Endothelial cell of umbilical vein (primary cell): Measurements from ENCODE around the gene S1PR4. TPM values are rescaled to one million over a fixed set of nuclear protein-coding genes. Genes with fewer than 3 reads are reported as not detected.

Experiments
- BruUV-seq: library from RNA; stranded (reverse); fragments of 400-500 nt; replicated peaks from 2 replicates; lab custom pipeline; 2021; lab: Mats Ljungman, UMichigan
- CTCF ChIA-PET: fragments of 300-600, 350-600 bp; sonication (Branson Sonifier 250); formaldehyde crosslinking; loops from one replicate; lab custom pipeline; 2021; ENCODE audit warnings: antibody characterized with exemption, inconsistent platforms; lab: Charles Lee
- POLR2A ChIA-PET: fragments of 300-600, 350-600 bp; sonication (Branson Sonifier 250); formaldehyde crosslinking; loops from one replicate; lab custom pipeline; 2021; ENCODE audit warnings: antibody characterized with exemption, inconsistent platforms; lab: Charles Lee
- DNase-seq: peaks from one replicate; pipeline ENCODE4 v3.0.0-alpha.2; 2011; ENCODE audit warnings: low read depth, low spot score
- FAIRE-seq: peaks from 2 replicates; lab custom pipeline; 2011; peaks lifted over from hg19 to GRCh38; lab: Jason Lieb, UNC
- H2AFZ ChIP-seq: 2 replicates; pipeline ENCODE4 v1.6.0; 2012; ENCODE audit warnings: low read depth, low read length, control low read depth, inconsistent platforms
- H3K27ac ChIP-seq: 2 replicates; pipeline ENCODE4 v1.5.1; 2011; ENCODE audit warnings: low read depth, mild to moderate bottlenecking, control low read depth, low read length, moderate library complexity; ENCODE audit not compliant: insufficient read depth
- H3K27me3 ChIP-seq, 2 experiments: 2 replicates each; pipeline versions ENCODE4 v1.6.0 to v1.6.1; 2011; ENCODE audit warnings: low read length in 2 of 2, mixed read lengths in 1 of 2; ENCODE audit not compliant: control insufficient read depth in 2 of 2, insufficient read depth in 2 of 2
- H3K36me3 ChIP-seq, 2 experiments: 2 replicates in 1 of 2; 3 replicates in 1 of 2; pipeline ENCODE4 v1.5.1; 2011; ENCODE audit warnings: low read length in 2 of 2, mild to moderate bottlenecking in 1 of 2, moderate library complexity in 1 of 2; ENCODE audit not compliant: control insufficient read depth in 2 of 2, insufficient read depth in 2 of 2; ENCODE audit errors: extremely low read depth in 1 of 2
- H3K4me1 ChIP-seq: 3 replicates; pipeline ENCODE4 v1.5.1; 2011; ENCODE audit warnings: mild to moderate bottlenecking, low read length; ENCODE audit not compliant: control insufficient read depth, insufficient read depth; ENCODE audit errors: extremely low read depth
- H3K4me2 ChIP-seq: 2 replicates; pipeline ENCODE4 v1.6.1; 2011; ENCODE audit warnings: low read length, control low read depth, mixed read lengths; ENCODE audit not compliant: insufficient read depth
- H3K4me3 ChIP-seq, 3 experiments: fragments of 200-600 bp in 1 of 3; sonication (generic), shearing (Covaris generic) in 1 of 3; replicated peaks in 1 of 3; 2 replicates each; pipeline ENCODE4 v1.5.1; 2011 to 2016; ENCODE audit warnings: control low read depth in 3 of 3, low read length in 3 of 3, mild to moderate bottlenecking in 2 of 3, inconsistent platforms in 1 of 3, low read depth in 1 of 3, moderate library complexity in 1 of 3; ENCODE audit not compliant: insufficient read depth in 1 of 3
- H3K79me2 ChIP-seq: 2 replicates; pipeline ENCODE4 v1.6.0; 2012; ENCODE audit warnings: low read length, inconsistent platforms; ENCODE audit not compliant: control insufficient read depth, insufficient read depth
- H3K9ac ChIP-seq: replicated peaks from 2 replicates; pipeline ENCODE3; 2011; ENCODE audit warnings: low read length, control low read depth; ENCODE audit not compliant: insufficient read depth; ENCODE audit errors: extremely low read depth
- H3K9me1 ChIP-seq: replicated peaks from 3 replicates; pipeline ENCODE4 v1.6.0; 2011; ENCODE audit warnings: mild to moderate bottlenecking, low read length; ENCODE audit not compliant: control insufficient read depth, insufficient read depth; ENCODE audit errors: extremely low read depth
- H3K9me3 ChIP-seq: replicated peaks from 2 replicates; pipeline ENCODE4 v1.5.1; 2012; ENCODE audit warnings: low read length, inconsistent platforms; ENCODE audit not compliant: control insufficient read depth, insufficient read depth
- H4K20me1 ChIP-seq: replicated peaks from 2 replicates; pipeline ENCODE3; 2011; ENCODE audit warnings: mild to moderate bottlenecking, low read length; ENCODE audit not compliant: control insufficient read depth, insufficient read depth; ENCODE audit errors: extremely low read depth
- CTCF ChIP-seq, 2 donors: IDR thresholded peaks; 1 replicate in 1 of 2; 2 replicates in 1 of 2; pipeline ENCODE4 v1.5.1; 2011; ENCODE audit warnings: low read length in 2 of 2, mild to moderate bottlenecking in 2 of 2, moderate library complexity in 2 of 2, control low read depth in 1 of 2, inconsistent platforms in 1 of 2, low read depth in 1 of 2; ENCODE audit not compliant: insufficient read depth in 1 of 2; ENCODE audit errors: extremely low read depth in 1 of 2
- EZH2 ChIP-seq: IDR thresholded peaks from 2 replicates; pipeline ENCODE4 v1.6.1; 2012; ENCODE audit warnings: borderline replicate concordance, low read depth, mild to moderate bottlenecking, moderate library complexity, low read length, inconsistent platforms; ENCODE audit not compliant: severe bottlenecking
- FOS ChIP-seq: IDR thresholded peaks from 2 replicates; pipeline ENCODE4 v1.6.1; 2011; ENCODE audit warnings: mild to moderate bottlenecking, low read length, moderate library complexity, borderline replicate concordance; ENCODE audit not compliant: insufficient read depth
- GATA2 ChIP-seq: IDR thresholded peaks from 2 replicates; pipeline ENCODE4 v1.7.0; 2011; ENCODE audit warnings: low read depth, mild to moderate bottlenecking, moderate library complexity, mixed read lengths, low read length; ENCODE audit not compliant: insufficient read length, insufficient read depth
- JUN ChIP-seq: IDR thresholded peaks from 2 replicates; pipeline ENCODE4 v1.6.1; 2011; ENCODE audit warnings: borderline replicate concordance, low read depth; ENCODE audit not compliant: insufficient read length, insufficient read depth
- MAX ChIP-seq: IDR thresholded peaks from 2 replicates; pipeline ENCODE4 v1.6.1; 2011; ENCODE audit not compliant: insufficient read depth, insufficient read length
- MYC ChIP-seq: IDR thresholded peaks from one replicate; pipeline ENCODE4 v1.6.1; 2011; ENCODE audit warnings: mild to moderate bottlenecking, low read depth, low read length
- POLR2A ChIP-seq: IDR thresholded peaks from 2 replicates; pipeline ENCODE4 v1.6.1; 2012; ENCODE audit warnings: low read depth, mild to moderate bottlenecking, control low read depth, low read length
- POLR2AphosphoS5 ChIP-seq: IDR thresholded peaks from 2 replicates; pipeline ENCODE4 v1.6.1; 2012; ENCODE audit warnings: low read depth, mild to moderate bottlenecking, control low read depth, low read length, moderate library complexity; ENCODE audit not compliant: insufficient read depth
- dilution Hi-C: fragments of 300-500 bp; cut with MboI; formaldehyde crosslinking; loops from one replicate; pipeline ENCODE4 v1.15.0; 2019; ENCODE audit warnings: low sequenced_read_pairs; ENCODE audit not compliant: extremely low pct_ligation_motif_present
- intact Hi-C: fragments of 100-400 bp; cut with micrococcal nuclease; formaldehyde crosslinking; loops from one replicate; pipeline ENCODE4 v1.10.0; 2022
- polyA plus RNA-seq, 4 experiments: library from polyadenylated mRNA; depleted of rRNA in 3 of 4; stranded (reverse) in 3 of 4; unstranded in 1 of 4; fragments of >200 nt; gene quantifications; 2 replicates each; pipeline versions ENCODE4 v1.2.1 to v1.2.3, GENCODE V29; 2011 to 2012; ENCODE audit warnings: missing spikeins in 1 of 4
- total RNA-seq: library from RNA; stranded (reverse); gene quantifications from 2 replicates; pipeline ENCODE4 v1.2.3, GENCODE V29; 2021

S1PR4 gene
- total and polyA plus RNA-seq, 2 donors (not counting 3 experiments of a cell fraction or from before 2014, with no cell fraction given): 1.7 to 2.5 TPM

- H4K20me1 ChIP-seq: no peaks in the 10 kb centered on the region
- CTCF ChIA-PET: interaction anchor here (1.3 kb wide), 1 partner anchor 51 kb away, joined by 4 read pairs; no protein-coding TSS in a partner anchor
- BruUV-seq: no TSS peak
- no peak overlapping the region for H3K4me2 ChIP-seq
- no peak overlapping the region for H3K27ac ChIP-seq
- H3K27me3 ChIP-seq: no peaks in the 10 kb centered on the region
- H3K9me1 ChIP-seq: no peaks in the 10 kb centered on the region
- no peaks in the 10 kb centered on the region for H3K36me3 ChIP-seq
- no peaks in the 10 kb centered on the region for H3K79me2 ChIP-seq
- dilution Hi-C loops: no loop called here
- no peak for DNase-seq
- no peak overlapping the region for H3K4me3 ChIP-seq
- POLR2A ChIA-PET: no interaction called here
- H3K9me3 ChIP-seq: no peaks in the 10 kb centered on the region
- peaks cover 8% of the 10 kb centered on the region for H3K4me1 ChIP-seq
- TF ChIP-seq CTCF (IDR thresholded peaks at IDR 0.05; ENCODE audit: extremely low read depth in 1 of 2, insufficient read depth in 1 of 2, low read depth in 1 of 2, low read length in 2 of 2): no peak
- TF ChIP-seq JUN: no peak
- TF ChIP-seq MAX: no peak
- TF ChIP-seq FOS: no peak
- no peak for TF ChIP-seq MYC
- no peak for TF ChIP-seq POLR2AphosphoS5
- TF ChIP-seq EZH2: no peak
- TF ChIP-seq GATA2: no peak
- TF ChIP-seq POLR2A: no peak
- H3K9ac ChIP-seq: no peak overlapping the region
- intact Hi-C loops: no loop called here
- no peak overlapping the region for H2AFZ ChIP-seq
- FAIRE-seq: no peak
These were observed 1.2 kb downstream of the S1PR4 start for GRCh38 chr19:3179739-3180293.
